GM12864 (cell line): Measurements from ENCODE around the gene DNAJC25.

Experiments used
- DNase-seq: peaks from one replicate; pipeline ENCODE4 v3.0.0-alpha.2; 2011; ENCODE audit warnings: low read depth
- H3K4me3 ChIP-seq: 2 replicates; pipeline ENCODE4 v1.5.1; 2011; ENCODE audit warnings: mild to moderate bottlenecking, low read depth, low read length, control low read depth
- CTCF ChIP-seq: IDR thresholded peaks from 2 replicates; pipeline ENCODE4 v1.5.1; 2011; ENCODE audit warnings: low read depth, mild to moderate bottlenecking, moderate library complexity, low read length, control low read depth, inconsistent platforms; ENCODE audit errors: missing control alignments

The DNAJC25 gene

GRCh38 chr9:111649016-111649415 lies 17.9 kb downstream of the DNAJC25 start:
- TF ChIP-seq CTCF: no peak
- H3K4me3 ChIP-seq: no peak overlapping the region
- no peak for DNase-seq

GRCh38 chr9:111657051-111657450 lies 25.9 kb downstream of the DNAJC25 start:
- no peak overlapping the region for H3K4me3 ChIP-seq
- no peak for DNase-seq
- no peak for TF ChIP-seq CTCF

- no peak for TF ChIP-seq CTCF
- no peak overlapping the region for H3K4me3 ChIP-seq
- no peak for DNase-seq
These were observed 27.8 kb downstream of the DNAJC25 start for GRCh38 chr9:111658943-111659342.

GRCh38 chr9:111659691-111660090 lies 28.6 kb downstream of the DNAJC25 start:
- no peak for DNase-seq
- no peak for TF ChIP-seq CTCF
- no peak overlapping the region for H3K4me3 ChIP-seq

- peak; percentile 22 for DNase-seq
- peak within 1 kb of the TSS; percentile 75 for H3K4me3 ChIP-seq
- no peak for TF ChIP-seq CTCF
These were observed 30.1 kb downstream of the DNAJC25 start, which contains the start of gene GNG10 for GRCh38 chr9:111661150-111661801. Gene GNG10 (plus strand): TSS chr9:111661605. CDS start chr9:111661635, 30 bp downstream.

GRCh38 chr9:111661802-111662521 lies 30.8 kb downstream of the DNAJC25 start:
- no peak for DNase-seq
- no peak for TF ChIP-seq CTCF
- H3K4me3 ChIP-seq: peak overlapping the region; percentile 75
